ENCODE measurements around the gene FNIP2. TPM values are rescaled to one million over a fixed set of nuclear protein-coding genes. Genes with fewer than 3 reads are reported as not detected.

FNIP2 gene
- total RNA-seq, 1 experiment from 2014 or later = 0.56 TPM

DNA sequence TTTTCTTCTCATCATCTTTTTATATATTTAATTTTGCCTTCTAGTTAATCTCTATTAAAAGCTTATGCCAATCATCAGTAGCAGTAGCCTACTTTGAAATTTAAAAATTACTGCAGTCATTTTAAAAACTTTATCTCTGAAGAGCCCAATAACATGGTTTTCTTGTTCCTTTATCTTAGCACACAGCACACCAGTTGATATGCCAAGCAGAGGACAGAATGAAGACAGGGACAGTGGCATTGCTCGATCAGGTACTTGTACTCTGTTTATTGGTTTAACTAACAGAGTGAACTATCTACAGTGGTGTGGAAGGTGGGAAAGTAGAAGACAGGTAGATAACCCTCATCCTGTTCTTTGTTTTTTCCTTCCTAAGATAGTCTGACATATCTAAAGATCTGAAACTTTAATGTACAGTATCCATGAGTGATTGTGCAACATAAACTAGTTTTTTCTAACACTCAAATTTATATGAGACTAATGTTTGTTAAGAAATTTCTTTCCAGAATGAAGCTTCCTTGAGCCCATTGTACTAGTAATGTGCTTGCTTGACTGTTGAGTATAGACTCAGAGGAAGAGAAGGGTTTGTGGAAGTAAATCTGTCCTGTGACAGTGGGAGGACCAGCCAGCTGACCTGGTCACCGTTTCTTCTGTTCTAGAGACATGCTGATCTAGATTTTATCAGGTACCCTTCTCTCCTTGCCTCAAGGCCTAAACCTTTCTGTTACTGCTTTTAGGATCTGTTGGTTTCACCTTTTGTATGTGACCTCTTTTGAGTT, 66.6 kb downstream of the FNIP2 start:
- Histone ChIP-seq H3K9me2 (replicated peaks; ENCODE audit: insufficient read depth, low read length) (no peaks in the 10 kb centered on the region), H3K36me3 (ENCODE audit: insufficient read depth, low read length) (no peaks in the 10 kb centered on the region), H3K4me2 (ENCODE audit: low read depth, low read length, poor library complexity, severe bottlenecking) (no peak overlapping the region), H3K27me3 (ENCODE audit: low read length) (no peaks in the 10 kb centered on the region), H3K4me1 (ENCODE audit: low read length) (no peaks in the 10 kb centered on the region), H3K27ac (ENCODE audit: low read length) (no peak overlapping the region), H3K79me2 (ENCODE audit: low read length) (no peaks in the 10 kb centered on the region), H4K20me1 (ENCODE audit: insufficient read depth, low read depth, low read length) (no peaks in the 10 kb centered on the region), H3K9ac (ENCODE audit: low read length) (no peak overlapping the region), H2AFZ (ENCODE audit: low read length) (no peak overlapping the region), H3K4me3 (ENCODE audit: low read length) (no peak overlapping the region), H3K9me3 (ENCODE audit: low read length) (no peaks in the 10 kb centered on the region)
- DNase-seq = no peak

DNA sequence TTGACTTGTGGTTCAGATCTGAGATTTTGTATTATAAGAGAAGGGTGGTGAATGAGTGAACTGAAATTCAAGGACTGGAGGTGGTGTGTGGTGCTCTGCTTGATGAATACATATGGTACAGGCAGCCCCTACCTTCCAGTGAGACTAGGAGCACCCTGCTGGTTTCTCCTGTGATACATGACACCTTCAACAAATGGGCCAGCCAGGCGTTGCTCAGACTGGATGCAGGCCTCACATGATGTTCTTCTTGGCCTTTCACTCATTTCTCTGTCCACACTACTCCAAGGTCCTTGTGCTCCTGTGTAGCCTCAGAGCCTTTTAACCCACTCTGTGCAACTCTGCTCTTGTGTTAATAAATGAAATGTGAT, 67.2 kb downstream of the FNIP2 start:
- no peaks in the 10 kb centered on the region for H3K27me3 ChIP-seq (ENCODE audit: low read length)
- H3K4me1 ChIP-seq (ENCODE audit: low read length) = no peaks in the 10 kb centered on the region
- H3K9me3 ChIP-seq (ENCODE audit: low read length) = no peaks in the 10 kb centered on the region
- no peaks in the 10 kb centered on the region for H3K9me2 ChIP-seq (replicated peaks; ENCODE audit: insufficient read depth, low read length)
- H3K79me2 ChIP-seq (ENCODE audit: low read length) = no peaks in the 10 kb centered on the region
- no peak overlapping the region for H3K4me2 ChIP-seq (ENCODE audit: low read depth, low read length, poor library complexity, severe bottlenecking)
- no peak overlapping the region for H3K27ac ChIP-seq (ENCODE audit: low read length)
- no peak for DNase-seq
- H4K20me1 ChIP-seq (ENCODE audit: insufficient read depth, low read depth, low read length) = no peaks in the 10 kb centered on the region
- H3K36me3 ChIP-seq (ENCODE audit: insufficient read depth, low read length) = no peaks in the 10 kb centered on the region
- H2AFZ ChIP-seq (ENCODE audit: low read length) = no peak overlapping the region
- H3K4me3 ChIP-seq (ENCODE audit: low read length) = no peak overlapping the region
- no peak overlapping the region for H3K9ac ChIP-seq (ENCODE audit: low read length)

DNA sequence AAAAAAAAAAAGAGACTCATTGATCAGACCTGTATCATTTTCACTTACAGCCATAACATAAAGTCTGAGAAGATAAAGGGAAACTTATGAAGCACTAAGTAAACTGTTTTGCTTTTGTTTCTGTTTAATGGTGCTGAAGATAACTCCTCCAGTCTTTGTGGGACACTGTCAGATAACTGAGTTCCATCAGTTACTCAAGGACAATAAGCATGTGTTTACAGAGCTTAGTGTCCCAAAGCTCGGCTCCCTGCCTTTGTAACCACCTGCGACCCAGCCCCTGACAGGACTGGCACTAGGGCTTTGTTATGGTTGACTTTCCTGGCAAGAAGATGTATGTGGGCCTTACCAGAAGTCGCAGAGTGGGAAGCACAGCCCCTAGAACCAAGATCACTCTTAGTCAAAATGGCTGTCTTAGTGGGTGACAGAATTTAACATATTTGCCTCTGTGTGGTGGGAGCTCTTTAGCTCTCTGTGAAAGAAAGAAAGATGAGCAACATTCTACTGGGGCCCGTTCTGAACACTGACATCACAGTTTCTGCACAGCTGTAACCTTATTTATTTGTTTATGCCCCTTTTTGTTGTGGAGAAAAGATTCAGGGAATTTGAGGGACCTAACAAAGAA, 68.1 kb downstream of the FNIP2 start:
- Histone ChIP-seq H3K4me1 (ENCODE audit: low read length) (no peaks in the 10 kb centered on the region), H4K20me1 (ENCODE audit: insufficient read depth, low read depth, low read length) (no peaks in the 10 kb centered on the region), H3K4me3 (ENCODE audit: low read length) (no peak overlapping the region), H3K9me2 (replicated peaks; ENCODE audit: insufficient read depth, low read length) (no peaks in the 10 kb centered on the region), H3K79me2 (ENCODE audit: low read length) (no peaks in the 10 kb centered on the region), H3K9me3 (ENCODE audit: low read length) (no peaks in the 10 kb centered on the region), H3K9ac (ENCODE audit: low read length) (no peak overlapping the region), H3K36me3 (ENCODE audit: insufficient read depth, low read length) (no peaks in the 10 kb centered on the region), H3K27me3 (ENCODE audit: low read length) (no peaks in the 10 kb centered on the region), H3K27ac (ENCODE audit: low read length) (no peak overlapping the region), H2AFZ (ENCODE audit: low read length) (no peak overlapping the region), H3K4me2 (ENCODE audit: low read depth, low read length, poor library complexity, severe bottlenecking) (no peak overlapping the region)
- no peak for DNase-seq

DNA sequence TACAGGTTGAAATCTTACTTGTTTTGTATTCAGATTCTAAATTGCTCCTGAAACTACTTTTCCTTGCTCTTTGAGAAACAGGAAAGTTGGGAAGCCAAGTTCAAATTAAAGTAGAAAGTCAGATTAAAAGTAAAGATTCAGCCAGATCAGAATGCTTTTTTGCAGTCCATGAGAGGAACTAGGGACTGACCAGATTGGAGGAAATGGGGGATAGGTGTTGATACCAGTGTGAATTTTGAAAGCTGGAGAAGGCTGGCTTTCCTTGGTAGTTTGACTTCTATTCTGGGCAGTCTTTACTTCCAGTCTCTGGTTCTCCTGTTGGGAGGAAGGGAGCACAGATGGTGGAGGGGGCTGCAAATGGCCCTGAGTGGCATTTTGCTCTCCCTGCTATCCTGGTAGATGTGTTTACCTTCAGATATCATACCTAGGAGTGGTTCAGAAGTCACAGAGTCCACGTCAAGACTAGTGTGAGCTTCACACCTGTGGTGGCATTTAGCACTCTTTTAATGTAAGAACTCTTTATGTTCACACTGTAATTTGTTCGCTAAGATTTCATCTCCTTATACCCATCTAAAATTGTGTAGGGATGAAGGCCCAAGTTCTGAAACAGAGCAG, 68.8 kb downstream of the FNIP2 start:
- H3K9me3 ChIP-seq (ENCODE audit: low read length) = no peaks in the 10 kb centered on the region
- no peaks in the 10 kb centered on the region for H3K4me1 ChIP-seq (ENCODE audit: low read length)
- H3K4me2 ChIP-seq (ENCODE audit: low read depth, low read length, poor library complexity, severe bottlenecking) = no peak overlapping the region
- no peak overlapping the region for H2AFZ ChIP-seq (ENCODE audit: low read length)
- no peak overlapping the region for H3K9ac ChIP-seq (ENCODE audit: low read length)
- H4K20me1 ChIP-seq (ENCODE audit: insufficient read depth, low read depth, low read length) = no peaks in the 10 kb centered on the region
- no peaks in the 10 kb centered on the region for H3K79me2 ChIP-seq (ENCODE audit: low read length)
- H3K4me3 ChIP-seq (ENCODE audit: low read length) = no peak overlapping the region
- H3K36me3 ChIP-seq (ENCODE audit: insufficient read depth, low read length) = no peaks in the 10 kb centered on the region
- no peak overlapping the region for H3K27ac ChIP-seq (ENCODE audit: low read length)
- H3K27me3 ChIP-seq (ENCODE audit: low read length) = no peaks in the 10 kb centered on the region
- DNase-seq = no peak
- no peaks in the 10 kb centered on the region for H3K9me2 ChIP-seq (replicated peaks; ENCODE audit: insufficient read depth, low read length)

DNA sequence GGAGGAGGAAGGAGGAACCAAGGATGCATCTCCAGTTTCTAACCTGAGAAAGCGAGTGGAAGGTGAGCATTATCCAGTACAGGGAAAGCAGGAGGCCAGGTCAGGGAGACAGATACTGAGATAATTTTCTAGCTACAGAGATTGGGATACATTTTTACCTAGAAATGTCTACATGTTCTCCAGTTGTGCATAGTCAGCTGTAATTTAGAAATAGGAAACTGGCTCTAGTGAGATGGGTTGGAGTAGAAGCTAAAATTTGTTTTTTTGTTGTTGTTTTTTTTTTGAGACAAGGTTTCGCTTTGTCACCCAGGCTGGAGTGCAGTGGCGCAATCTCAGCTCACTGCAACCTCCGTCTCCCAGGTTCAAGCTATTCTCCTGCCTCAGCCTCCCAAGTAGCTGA, 71.3 kb downstream of the FNIP2 start:
- Histone ChIP-seq H3K9ac (ENCODE audit: low read length) (no peak overlapping the region), H4K20me1 (ENCODE audit: insufficient read depth, low read depth, low read length) (no peaks in the 10 kb centered on the region), H3K9me3 (ENCODE audit: low read length) (no peaks in the 10 kb centered on the region), H3K36me3 (ENCODE audit: insufficient read depth, low read length) (no peaks in the 10 kb centered on the region), H3K4me1 (ENCODE audit: low read length) (no peaks in the 10 kb centered on the region), H3K27me3 (ENCODE audit: low read length) (no peaks in the 10 kb centered on the region), H3K27ac (ENCODE audit: low read length) (no peak overlapping the region), H3K4me2 (ENCODE audit: low read depth, low read length, poor library complexity, severe bottlenecking) (no peak overlapping the region), H3K9me2 (replicated peaks; ENCODE audit: insufficient read depth, low read length) (no peaks in the 10 kb centered on the region), H3K79me2 (ENCODE audit: low read length) (no peaks in the 10 kb centered on the region), H3K4me3 (ENCODE audit: low read length) (no peak overlapping the region), H2AFZ (ENCODE audit: low read length) (no peak overlapping the region)
- DNase-seq = no peak

DNA sequence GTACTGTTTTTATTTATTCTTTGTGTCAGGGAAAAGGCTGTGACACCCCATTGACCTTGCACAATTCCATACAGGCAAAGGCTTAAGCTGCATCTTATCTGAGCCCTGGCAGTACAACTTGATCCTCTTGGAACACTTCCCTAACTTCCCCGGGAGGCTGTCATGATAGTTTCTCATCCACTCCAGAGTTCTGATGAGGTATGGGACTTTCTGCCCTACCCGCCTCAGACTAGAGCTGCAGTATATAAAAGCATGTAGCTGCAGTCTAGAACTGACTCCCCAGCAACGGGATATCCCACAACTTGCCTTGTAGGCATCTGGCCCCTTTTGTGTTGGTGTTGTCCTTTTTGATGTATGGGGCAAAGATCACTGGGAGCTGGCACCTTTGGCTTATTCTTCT, 72.7 kb downstream of the FNIP2 start:
- Histone ChIP-seq H4K20me1 (ENCODE audit: insufficient read depth, low read depth, low read length) (no peaks in the 10 kb centered on the region), H3K9me2 (replicated peaks; ENCODE audit: insufficient read depth, low read length) (no peaks in the 10 kb centered on the region), H3K4me2 (ENCODE audit: low read depth, low read length, poor library complexity, severe bottlenecking) (no peak overlapping the region), H3K9ac (ENCODE audit: low read length) (no peak overlapping the region), H2AFZ (ENCODE audit: low read length) (no peak overlapping the region), H3K4me1 (ENCODE audit: low read length) (no peaks in the 10 kb centered on the region), H3K27ac (ENCODE audit: low read length) (no peak overlapping the region), H3K36me3 (ENCODE audit: insufficient read depth, low read length) (no peaks in the 10 kb centered on the region), H3K27me3 (ENCODE audit: low read length) (no peaks in the 10 kb centered on the region), H3K4me3 (ENCODE audit: low read length) (no peak overlapping the region), H3K79me2 (ENCODE audit: low read length) (no peaks in the 10 kb centered on the region), H3K9me3 (ENCODE audit: low read length) (no peaks in the 10 kb centered on the region)
- DNase-seq = no peak

DNA sequence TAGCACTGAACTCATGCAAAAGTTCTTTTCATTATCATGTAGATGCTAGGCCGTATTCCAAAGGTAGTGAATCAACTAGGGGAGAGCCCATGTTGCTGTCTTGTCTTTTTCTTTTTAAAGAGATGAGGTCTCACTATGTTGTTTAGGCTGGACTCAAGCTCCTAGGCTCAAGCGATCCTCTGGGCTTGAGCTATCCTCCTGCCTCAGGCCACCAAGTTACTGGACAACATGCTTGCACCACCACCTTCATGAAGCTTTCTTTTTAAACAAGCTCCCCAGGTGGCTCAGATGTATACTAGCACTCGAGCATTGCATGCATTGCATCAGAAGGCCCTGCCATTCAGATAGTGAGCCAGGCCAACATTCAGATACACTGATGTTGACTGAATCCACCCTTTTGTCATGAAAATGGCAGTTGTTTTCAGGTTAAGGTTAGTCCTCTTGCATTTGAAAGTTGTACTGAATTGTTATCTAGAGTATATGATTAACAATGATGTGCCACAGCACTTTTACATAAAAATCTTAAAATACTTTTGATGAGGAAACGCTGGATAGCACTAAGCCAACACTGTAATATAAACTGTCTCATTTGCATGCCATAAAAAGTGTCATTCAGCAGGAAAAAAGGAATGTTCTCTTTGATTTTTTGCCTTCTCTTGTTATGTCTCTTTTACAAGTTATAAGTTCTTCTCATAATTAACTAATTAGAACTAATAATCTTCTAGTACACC, 76.7 kb downstream of the FNIP2 start:
- H3K4me1 ChIP-seq (ENCODE audit: low read length) = no peaks in the 10 kb centered on the region
- no peak overlapping the region for H3K4me2 ChIP-seq (ENCODE audit: low read depth, low read length, poor library complexity, severe bottlenecking)
- no peak for DNase-seq
- H2AFZ ChIP-seq (ENCODE audit: low read length) = no peak overlapping the region
- no peaks in the 10 kb centered on the region for H3K27me3 ChIP-seq (ENCODE audit: low read length)
- H4K20me1 ChIP-seq (ENCODE audit: insufficient read depth, low read depth, low read length) = no peaks in the 10 kb centered on the region
- no peaks in the 10 kb centered on the region for H3K36me3 ChIP-seq (ENCODE audit: insufficient read depth, low read length)
- H3K4me3 ChIP-seq (ENCODE audit: low read length) = no peak overlapping the region
- no peaks in the 10 kb centered on the region for H3K9me2 ChIP-seq (replicated peaks; ENCODE audit: insufficient read depth, low read length)
- H3K27ac ChIP-seq (ENCODE audit: low read length) = no peak overlapping the region
- H3K79me2 ChIP-seq (ENCODE audit: low read length) = no peaks in the 10 kb centered on the region
- no peak overlapping the region for H3K9ac ChIP-seq (ENCODE audit: low read length)
- no peaks in the 10 kb centered on the region for H3K9me3 ChIP-seq (ENCODE audit: low read length)

DNA sequence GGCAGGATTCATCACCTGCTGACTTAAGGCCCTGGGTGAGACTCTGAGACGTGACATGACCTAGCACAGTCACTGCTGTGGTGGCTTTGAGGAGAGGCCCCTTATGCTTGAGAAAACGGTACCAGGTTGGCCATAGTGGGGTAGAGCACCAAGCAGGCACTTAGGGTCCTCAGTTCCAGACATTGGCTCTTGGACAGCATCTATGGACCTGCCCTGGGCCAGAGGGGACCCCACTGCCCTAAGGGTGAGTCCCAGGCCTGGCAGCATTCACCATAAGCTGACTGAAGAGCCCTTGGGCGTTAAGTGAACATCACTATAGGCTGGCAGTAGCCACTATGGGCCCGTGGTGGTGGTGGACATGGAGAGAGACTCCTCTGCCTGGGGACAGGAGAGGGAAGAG, 78.7 kb downstream of the FNIP2 start:
- Histone ChIP-seq H3K4me2 (ENCODE audit: low read depth, low read length, poor library complexity, severe bottlenecking) (no peak overlapping the region), H3K27me3 (ENCODE audit: low read length) (no peaks in the 10 kb centered on the region), H3K27ac (ENCODE audit: low read length) (no peak overlapping the region), H3K79me2 (ENCODE audit: low read length) (no peaks in the 10 kb centered on the region), H3K9me2 (replicated peaks; ENCODE audit: insufficient read depth, low read length) (no peaks in the 10 kb centered on the region), H4K20me1 (ENCODE audit: insufficient read depth, low read depth, low read length) (no peaks in the 10 kb centered on the region), H3K9ac (ENCODE audit: low read length) (no peak overlapping the region), H3K36me3 (ENCODE audit: insufficient read depth, low read length) (no peaks in the 10 kb centered on the region), H3K4me3 (ENCODE audit: low read length) (no peak overlapping the region), H3K9me3 (ENCODE audit: low read length) (no peaks in the 10 kb centered on the region), H3K4me1 (ENCODE audit: low read length) (no peaks in the 10 kb centered on the region), H2AFZ (ENCODE audit: low read length) (no peak overlapping the region)
- DNase-seq = no peak

All from Karpas-422 (cell line).